ENCODE results near the gene SPOPL. TPM values are rescaled to one million over a fixed set of nuclear protein-coding genes. Genes with fewer than 3 reads are reported as not detected.
"Not testable (repeated sequence)": the region's sequence is repeated elsewhere in the genome, so short reads cannot be mapped to it uniquely, and the experiment has no call there.

Gene SPOPL
- total RNA-seq, 1 experiment from 2014 or later, result 40.8 TPM

DNA sequence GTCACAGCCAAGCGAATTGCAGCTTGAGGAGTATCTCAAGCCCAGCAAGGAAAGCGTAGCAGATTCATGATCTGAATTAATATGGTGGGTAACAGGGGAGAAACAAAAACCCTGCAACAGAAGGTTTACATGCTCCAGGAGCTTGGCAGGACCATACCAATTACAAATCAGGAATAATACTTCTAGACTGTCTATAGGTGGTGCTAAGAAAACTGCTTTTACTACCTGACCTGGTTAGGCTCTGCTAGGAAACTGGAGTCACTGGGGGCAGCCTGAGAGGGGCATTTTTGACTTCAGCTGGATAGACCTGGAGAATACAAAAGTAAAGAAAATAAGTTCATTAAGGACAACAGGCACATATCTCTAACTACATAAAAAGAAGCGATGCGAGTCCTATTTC is 24.6 kb upstream of the SPOPL start:
- TF ChIP-seq, protein P1, sequence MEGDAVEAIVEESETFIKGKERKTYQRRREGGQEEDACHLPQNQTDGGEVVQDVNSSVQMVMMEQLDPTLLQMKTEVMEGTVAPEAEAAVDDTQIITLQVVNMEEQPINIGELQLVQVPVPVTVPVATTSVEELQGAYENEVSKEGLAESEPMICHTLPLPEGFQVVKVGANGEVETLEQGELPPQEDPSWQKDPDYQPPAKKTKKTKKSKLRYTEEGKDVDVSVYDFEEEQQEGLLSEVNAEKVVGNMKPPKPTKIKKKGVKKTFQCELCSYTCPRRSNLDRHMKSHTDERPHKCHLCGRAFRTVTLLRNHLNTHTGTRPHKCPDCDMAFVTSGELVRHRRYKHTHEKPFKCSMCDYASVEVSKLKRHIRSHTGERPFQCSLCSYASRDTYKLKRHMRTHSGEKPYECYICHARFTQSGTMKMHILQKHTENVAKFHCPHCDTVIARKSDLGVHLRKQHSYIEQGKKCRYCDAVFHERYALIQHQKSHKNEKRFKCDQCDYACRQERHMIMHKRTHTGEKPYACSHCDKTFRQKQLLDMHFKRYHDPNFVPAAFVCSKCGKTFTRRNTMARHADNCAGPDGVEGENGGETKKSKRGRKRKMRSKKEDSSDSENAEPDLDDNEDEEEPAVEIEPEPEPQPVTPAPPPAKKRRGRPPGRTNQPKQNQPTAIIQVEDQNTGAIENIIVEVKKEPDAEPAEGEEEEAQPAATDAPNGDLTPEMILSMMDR (IDR thresholded peaks at IDR 0.05; ENCODE audit: unreplicated experiment), result no peak
- Mint-ChIP-seq H3K36me3 (ENCODE audit: insufficient read depth, unreplicated experiment) (no peaks in the 10 kb centered on the region), H3K27ac (ENCODE audit: unreplicated experiment) (no peak overlapping the region), H3K4me3 (ENCODE audit: low read depth, unreplicated experiment) (no peak overlapping the region), H3K4me1 (ENCODE audit: low read depth, unreplicated experiment) (peaks cover 22% of the 10 kb centered on the region), H3K27me3 (ENCODE audit: unreplicated experiment) (no peaks in the 10 kb centered on the region), H3K9me3 (ENCODE audit: low read depth, unreplicated experiment) (no peaks in the 10 kb centered on the region)
- no TSS peak for BruUV-seq (replicated peaks)
- no peak for DNase-seq
- CTCF ChIA-PET, result interaction anchor here (1.0 kb wide), 1 partner anchor 25 kb away, joined by 3 read pairs; no protein-coding TSS in a partner anchor
- intact Hi-C loops (cut with micrococcal nuclease; ENCODE audit: unreplicated experiment), result no loop called here

DNA sequence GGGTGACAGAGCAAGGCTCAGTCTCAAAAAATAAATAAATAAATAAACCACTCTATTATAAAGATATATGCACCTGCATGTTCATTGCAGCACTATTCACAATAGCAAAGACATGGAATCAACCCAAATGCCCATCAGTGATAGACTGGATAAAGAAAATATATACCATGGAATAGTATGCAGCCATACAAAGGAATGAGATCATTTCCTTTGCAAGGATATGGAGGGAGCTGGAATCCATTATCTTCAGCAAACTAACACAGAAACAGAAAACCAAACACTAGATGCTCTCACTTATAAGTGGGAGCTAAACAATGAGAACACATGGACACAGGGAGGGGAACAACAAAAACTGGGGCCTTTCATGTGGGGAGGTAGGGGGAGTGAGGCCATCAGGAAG is 18.8 kb upstream of the SPOPL start:
- DNase-seq; H3K9me3 Mint-ChIP-seq (ENCODE audit: low read depth, unreplicated experiment); H3K4me3 Mint-ChIP-seq (ENCODE audit: low read depth, unreplicated experiment); intact Hi-C loops (cut with micrococcal nuclease; ENCODE audit: unreplicated experiment); H3K27me3 Mint-ChIP-seq (ENCODE audit: unreplicated experiment); H3K4me1 Mint-ChIP-seq (ENCODE audit: low read depth, unreplicated experiment); H3K27ac Mint-ChIP-seq (ENCODE audit: unreplicated experiment); BruUV-seq (replicated peaks); CTCF ChIA-PET; H3K36me3 Mint-ChIP-seq (ENCODE audit: insufficient read depth, unreplicated experiment): not testable (repeated sequence)

DNA sequence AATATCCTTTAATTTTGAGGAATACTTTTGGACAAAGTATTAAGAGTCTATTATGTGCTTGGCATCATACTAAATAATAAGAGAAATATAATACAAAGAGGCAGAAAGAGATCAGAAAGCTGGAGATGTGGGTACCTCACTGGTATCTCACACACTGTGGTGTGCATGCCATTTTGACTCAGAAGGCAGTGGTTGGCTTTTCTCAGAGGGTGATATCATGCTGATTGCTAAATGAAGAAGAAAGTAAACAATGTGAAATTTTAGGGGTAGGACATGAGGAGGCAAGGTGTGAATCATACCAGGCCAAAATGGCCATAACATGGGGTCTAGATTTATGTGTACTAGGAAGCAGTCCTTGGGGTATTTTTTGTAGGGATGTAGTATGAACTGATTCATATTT is 16.6 kb upstream of the SPOPL start:
- Mint-ChIP-seq H3K4me1 (ENCODE audit: low read depth, unreplicated experiment) (no peaks in the 10 kb centered on the region), H3K27me3 (ENCODE audit: unreplicated experiment) (no peaks in the 10 kb centered on the region), H3K36me3 (ENCODE audit: insufficient read depth, unreplicated experiment) (no peaks in the 10 kb centered on the region), H3K9me3 (ENCODE audit: low read depth, unreplicated experiment) (no peaks in the 10 kb centered on the region), H3K27ac (ENCODE audit: unreplicated experiment) (no peak overlapping the region), H3K4me3 (ENCODE audit: low read depth, unreplicated experiment) (no peak overlapping the region)
- TF ChIP-seq, protein P1 (IDR thresholded peaks at IDR 0.05; ENCODE audit: unreplicated experiment), result no peak
- no peak for DNase-seq
- intact Hi-C loops (cut with micrococcal nuclease; ENCODE audit: unreplicated experiment), result no loop called here
- CTCF ChIA-PET, result no interaction called here
- BruUV-seq (replicated peaks), result no TSS peak

DNA sequence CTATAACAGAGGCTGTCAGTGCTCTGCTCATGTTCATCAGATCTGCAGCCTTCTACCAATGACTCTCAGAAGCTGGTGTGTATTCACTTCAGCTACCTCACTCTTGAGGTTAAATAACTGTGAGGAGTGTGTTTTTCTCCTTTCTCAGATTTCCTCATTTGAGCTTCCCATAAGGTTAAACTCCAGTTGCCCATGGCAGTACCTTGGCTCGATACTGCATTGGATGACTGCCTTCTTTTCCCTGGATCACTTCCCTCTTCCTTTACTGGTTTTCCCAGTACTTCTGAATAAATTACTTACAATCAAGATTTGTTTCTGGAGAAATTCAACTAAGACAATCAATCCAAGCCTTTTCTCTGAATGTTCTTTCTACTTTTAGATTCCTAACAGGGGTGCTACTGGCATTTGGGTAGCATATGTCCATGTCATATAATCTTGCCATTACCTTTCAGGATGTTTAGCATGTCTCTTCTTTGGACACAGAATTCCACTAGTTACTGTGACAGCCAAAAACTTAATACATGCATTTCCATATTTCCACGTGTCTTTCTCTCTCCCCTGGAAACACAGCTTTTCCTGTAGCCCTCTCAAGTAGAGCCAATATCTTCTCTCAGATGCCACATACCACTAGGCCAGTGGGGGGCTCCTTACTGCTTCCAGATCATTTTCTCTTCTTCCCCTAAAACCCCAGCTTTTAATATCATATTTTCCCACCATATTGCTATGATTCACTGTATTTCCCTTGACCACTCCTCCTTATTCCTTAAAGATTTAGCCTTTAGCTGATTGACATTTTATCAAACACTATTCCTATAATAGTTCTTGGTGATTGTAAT is 15.0 kb upstream of the SPOPL start:
- Mint-ChIP-seq H3K9me3 (ENCODE audit: low read depth, unreplicated experiment) (no peaks in the 10 kb centered on the region), H3K4me1 (ENCODE audit: low read depth, unreplicated experiment) (no peaks in the 10 kb centered on the region), H3K36me3 (ENCODE audit: insufficient read depth, unreplicated experiment) (no peaks in the 10 kb centered on the region), H3K27ac (ENCODE audit: unreplicated experiment) (no peak overlapping the region), H3K27me3 (ENCODE audit: unreplicated experiment) (no peaks in the 10 kb centered on the region), H3K4me3 (ENCODE audit: low read depth, unreplicated experiment) (no peak overlapping the region)
- CTCF ChIA-PET, result no interaction called here
- intact Hi-C loops (cut with micrococcal nuclease; ENCODE audit: unreplicated experiment), result no loop called here
- DNase-seq, result no peak
- TF ChIP-seq, protein P1 (IDR thresholded peaks at IDR 0.05; ENCODE audit: unreplicated experiment), result no peak
- BruUV-seq (replicated peaks), result no TSS peak

Measured in Calu3 (cell line).